ENCODE results near the gene MAGI1. TPM values are rescaled to one million over a fixed set of nuclear protein-coding genes. Genes with fewer than 3 reads are reported as not detected.

Gene MAGI1
- total RNA-seq, 2 donors from 2014 or later, result 23.4 to 41.4 TPM

- no peaks in the 10 kb centered on the region for H3K9me3 ChIP-seq
- H3K9ac ChIP-seq (ENCODE audit: low read depth in 2 of 2, low read length in 2 of 2), result no peak overlapping the region
- no peak overlapping the region for H3K27ac ChIP-seq
- TF ChIP-seq, protein P1, sequence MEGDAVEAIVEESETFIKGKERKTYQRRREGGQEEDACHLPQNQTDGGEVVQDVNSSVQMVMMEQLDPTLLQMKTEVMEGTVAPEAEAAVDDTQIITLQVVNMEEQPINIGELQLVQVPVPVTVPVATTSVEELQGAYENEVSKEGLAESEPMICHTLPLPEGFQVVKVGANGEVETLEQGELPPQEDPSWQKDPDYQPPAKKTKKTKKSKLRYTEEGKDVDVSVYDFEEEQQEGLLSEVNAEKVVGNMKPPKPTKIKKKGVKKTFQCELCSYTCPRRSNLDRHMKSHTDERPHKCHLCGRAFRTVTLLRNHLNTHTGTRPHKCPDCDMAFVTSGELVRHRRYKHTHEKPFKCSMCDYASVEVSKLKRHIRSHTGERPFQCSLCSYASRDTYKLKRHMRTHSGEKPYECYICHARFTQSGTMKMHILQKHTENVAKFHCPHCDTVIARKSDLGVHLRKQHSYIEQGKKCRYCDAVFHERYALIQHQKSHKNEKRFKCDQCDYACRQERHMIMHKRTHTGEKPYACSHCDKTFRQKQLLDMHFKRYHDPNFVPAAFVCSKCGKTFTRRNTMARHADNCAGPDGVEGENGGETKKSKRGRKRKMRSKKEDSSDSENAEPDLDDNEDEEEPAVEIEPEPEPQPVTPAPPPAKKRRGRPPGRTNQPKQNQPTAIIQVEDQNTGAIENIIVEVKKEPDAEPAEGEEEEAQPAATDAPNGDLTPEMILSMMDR (IDR thresholded peaks at IDR 0.05), result no peak
- no peaks in the 10 kb centered on the region for H3K4me1 ChIP-seq
- intact Hi-C loops (cut with DNase I), result loop anchor here (5.0 kb wide), 1 partner anchor 237 kb away; no protein-coding TSS in a partner anchor
- no peaks in the 10 kb centered on the region for H3K36me3 ChIP-seq
- H3K27me3 ChIP-seq, result no peaks in the 10 kb centered on the region
- DNase-seq, result no peak
- no peak overlapping the region for H3K4me3 ChIP-seq
These were observed 364.5 kb downstream of the MAGI1 start for GRCh38 chr3:65674226-65674625.

GRCh38 chr3:65672871-65673815 is 365.6 kb downstream of the MAGI1 start:
- TF ChIP-seq, protein P1 (IDR thresholded peaks at IDR 0.05), result peak; percentile 71
- no peak overlapping the region for H3K9ac ChIP-seq (ENCODE audit: low read depth in 2 of 2, low read length in 2 of 2)
- no peaks in the 10 kb centered on the region for H3K4me1 ChIP-seq
- H3K27me3 ChIP-seq, result no peaks in the 10 kb centered on the region
- intact Hi-C loops (cut with DNase I), result loop anchor here (5.0 kb wide), 1 partner anchor 236 kb away; no protein-coding TSS in a partner anchor
- DNase-seq, result peak; percentile 51
- no peaks in the 10 kb centered on the region for H3K9me3 ChIP-seq
- no peak overlapping the region for H3K4me3 ChIP-seq
- no peaks in the 10 kb centered on the region for H3K36me3 ChIP-seq
- no peak overlapping the region for H3K27ac ChIP-seq

- Histone ChIP-seq H3K36me3 (no peaks in the 10 kb centered on the region), H3K4me1 (no peaks in the 10 kb centered on the region), H3K27ac (no peak overlapping the region), H3K9ac (ENCODE audit: low read depth in 2 of 2, low read length in 2 of 2) (no peak overlapping the region), H3K9me3 (no peaks in the 10 kb centered on the region), H3K27me3 (no peaks in the 10 kb centered on the region), H3K4me3 (no peak overlapping the region)
- DNase-seq, result no peak
- intact Hi-C loops (cut with DNase I), result loop anchor here (5.0 kb wide), 1 partner anchor 235 kb away; no protein-coding TSS in a partner anchor
- TF ChIP-seq, protein P1 (IDR thresholded peaks at IDR 0.05), result no peak
These were observed 366.7 kb downstream of the MAGI1 start for GRCh38 chr3:65672061-65672460.

DNA sequence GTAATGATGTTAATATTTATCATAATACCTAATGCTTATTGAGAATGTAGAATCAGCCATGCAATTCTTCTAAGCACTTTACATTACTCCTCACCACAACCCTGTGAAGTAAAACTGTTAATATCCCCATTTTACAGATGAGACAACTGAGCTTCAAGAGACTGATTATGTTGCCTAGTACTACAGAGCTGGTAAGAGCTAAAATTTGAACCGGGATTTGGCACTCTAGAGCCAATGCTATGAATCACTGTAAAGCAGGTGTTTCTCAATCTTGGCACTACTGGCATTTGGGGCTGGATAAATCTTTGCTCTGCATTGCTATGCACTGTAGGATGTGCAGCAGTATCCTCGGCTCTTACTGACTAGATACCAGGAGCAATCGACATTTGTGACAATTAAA is 367.7 kb downstream of the MAGI1 start:
- Histone ChIP-seq H3K27ac (no peak overlapping the region), H3K9me3 (no peaks in the 10 kb centered on the region), H3K9ac (ENCODE audit: low read depth in 2 of 2, low read length in 2 of 2) (no peak overlapping the region), H3K27me3 (no peaks in the 10 kb centered on the region), H3K4me3 (no peak overlapping the region), H3K4me1 (no peaks in the 10 kb centered on the region), H3K36me3 (no peaks in the 10 kb centered on the region)
- DNase-seq, result no peak
- TF ChIP-seq, protein P1 (IDR thresholded peaks at IDR 0.05), result no peak
- intact Hi-C loops (cut with DNase I), result loop anchor here (5.0 kb wide), 1 partner anchor 234 kb away; no protein-coding TSS in a partner anchor

GRCh38 chr3:65669163-65669875 is 369.4 kb downstream of the MAGI1 start:
- Histone ChIP-seq H3K9me3 (no peaks in the 10 kb centered on the region), H3K9ac (ENCODE audit: low read depth in 2 of 2, low read length in 2 of 2) (no peak overlapping the region), H3K4me3 (no peak overlapping the region), H3K27me3 (no peaks in the 10 kb centered on the region), H3K36me3 (no peaks in the 10 kb centered on the region), H3K27ac (no peak overlapping the region), H3K4me1 (no peaks in the 10 kb centered on the region)
- intact Hi-C loops (cut with DNase I), result no loop called here
- no peak for DNase-seq
- TF ChIP-seq, protein P1 (IDR thresholded peaks at IDR 0.05), result no peak

Data from colonic mucosa (tissue), 4 donors.